ENCODE data around the gene GNAI1. TPM values are rescaled to one million over a fixed set of nuclear protein-coding genes. Genes with fewer than 3 reads are reported as not detected.

Gene GNAI1
- total RNA-seq, 1 donor from 2014 or later: 50.6 TPM

DNA sequence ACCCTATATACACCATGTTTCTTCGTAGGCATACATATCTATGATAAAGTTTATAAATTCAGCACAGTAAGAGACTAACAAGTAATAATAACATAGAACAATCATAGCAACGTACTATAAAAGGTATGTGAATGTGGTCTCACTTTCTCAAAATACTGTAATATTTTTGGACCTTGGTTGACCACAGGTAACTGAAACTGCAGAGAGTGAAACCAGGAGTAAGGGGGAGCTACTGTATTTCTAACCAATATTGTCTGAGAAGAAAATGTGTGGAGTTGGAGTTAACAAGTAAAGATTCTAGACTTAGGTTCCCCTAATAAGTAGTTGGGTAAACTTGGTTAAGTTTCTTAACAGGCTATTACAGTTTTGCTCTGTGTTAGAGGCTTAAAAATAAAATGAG, 72.1 kb downstream of the GNAI1 start:
- no peak for DNase-seq (ENCODE audit: extremely low spot score in 2 of 2)
- TF ChIP-seq POLR2AphosphoS5 (IDR thresholded peaks at IDR 0.05; ENCODE audit: insufficient read depth in 1 of 2, low read depth in 1 of 2): no peak
- TF ChIP-seq POLR2A (IDR thresholded peaks at IDR 0.05): no peak
- TF ChIP-seq, protein P1, sequence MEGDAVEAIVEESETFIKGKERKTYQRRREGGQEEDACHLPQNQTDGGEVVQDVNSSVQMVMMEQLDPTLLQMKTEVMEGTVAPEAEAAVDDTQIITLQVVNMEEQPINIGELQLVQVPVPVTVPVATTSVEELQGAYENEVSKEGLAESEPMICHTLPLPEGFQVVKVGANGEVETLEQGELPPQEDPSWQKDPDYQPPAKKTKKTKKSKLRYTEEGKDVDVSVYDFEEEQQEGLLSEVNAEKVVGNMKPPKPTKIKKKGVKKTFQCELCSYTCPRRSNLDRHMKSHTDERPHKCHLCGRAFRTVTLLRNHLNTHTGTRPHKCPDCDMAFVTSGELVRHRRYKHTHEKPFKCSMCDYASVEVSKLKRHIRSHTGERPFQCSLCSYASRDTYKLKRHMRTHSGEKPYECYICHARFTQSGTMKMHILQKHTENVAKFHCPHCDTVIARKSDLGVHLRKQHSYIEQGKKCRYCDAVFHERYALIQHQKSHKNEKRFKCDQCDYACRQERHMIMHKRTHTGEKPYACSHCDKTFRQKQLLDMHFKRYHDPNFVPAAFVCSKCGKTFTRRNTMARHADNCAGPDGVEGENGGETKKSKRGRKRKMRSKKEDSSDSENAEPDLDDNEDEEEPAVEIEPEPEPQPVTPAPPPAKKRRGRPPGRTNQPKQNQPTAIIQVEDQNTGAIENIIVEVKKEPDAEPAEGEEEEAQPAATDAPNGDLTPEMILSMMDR (IDR thresholded peaks at IDR 0.05): no peak
- Histone ChIP-seq H3K36me3 (peaks cover 0 to 8% of the 10 kb centered on the region in 2 donors), H3K4me3 (no peak overlapping the region), H3K27ac (no peak overlapping the region), H3K9me3 (no peaks in the 10 kb centered on the region), H3K27me3 (no peaks in the 10 kb centered on the region), H3K4me1 (no peaks in the 10 kb centered on the region)
- intact Hi-C loops (cut with DNase I): no loop called here

GRCh38 chr7:80207501-80207900, 72.9 kb downstream of the GNAI1 start:
- intact Hi-C loops (cut with DNase I): no loop called here
- no peak for DNase-seq (ENCODE audit: extremely low spot score in 2 of 2)
- no peaks in the 10 kb centered on the region for H3K4me1 ChIP-seq
- H3K36me3 ChIP-seq: peaks cover 0 to 15% of the 10 kb centered on the region in 2 donors
- H3K4me3 ChIP-seq: no peak overlapping the region
- H3K9me3 ChIP-seq: no peaks in the 10 kb centered on the region
- no peaks in the 10 kb centered on the region for H3K27me3 ChIP-seq
- no peak overlapping the region for H3K27ac ChIP-seq
- TF ChIP-seq POLR2A (IDR thresholded peaks at IDR 0.05) (no peak), POLR2AphosphoS5 (IDR thresholded peaks at IDR 0.05; ENCODE audit: insufficient read depth in 1 of 2, low read depth in 1 of 2) (no peak)
- TF ChIP-seq, protein P1 (IDR thresholded peaks at IDR 0.05): no peak

DNA sequence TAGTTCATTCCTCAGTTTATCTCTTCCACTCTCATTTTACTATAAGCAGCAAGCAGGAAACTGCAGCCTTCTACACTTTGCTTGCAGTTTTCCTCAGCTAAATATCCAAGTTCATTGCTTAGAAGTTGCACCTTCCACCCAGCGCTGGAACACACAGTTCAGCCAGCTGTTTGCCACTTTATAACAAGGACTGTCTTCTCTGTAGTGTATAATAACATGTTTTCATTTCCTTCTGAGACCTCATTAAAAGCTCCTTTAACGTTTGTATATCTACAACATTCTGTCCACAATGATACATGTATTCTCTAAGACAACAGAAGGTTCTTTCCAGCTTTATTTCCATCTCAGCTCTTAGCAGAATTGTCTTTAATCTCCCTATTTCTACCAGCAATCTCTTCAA, 74.1 kb downstream of the GNAI1 start:
- Histone ChIP-seq H3K27ac (no peak overlapping the region), H3K36me3 (peaks cover 0 to 21% of the 10 kb centered on the region in 2 donors), H3K4me1 (no peaks in the 10 kb centered on the region), H3K9me3 (no peaks in the 10 kb centered on the region), H3K4me3 (no peak overlapping the region), H3K27me3 (no peaks in the 10 kb centered on the region)
- DNase-seq (ENCODE audit: extremely low spot score in 2 of 2): no peak
- TF ChIP-seq POLR2A (IDR thresholded peaks at IDR 0.05) (no peak), POLR2AphosphoS5 (IDR thresholded peaks at IDR 0.05; ENCODE audit: insufficient read depth in 1 of 2, low read depth in 1 of 2) (no peak)
- TF ChIP-seq, protein P1 (IDR thresholded peaks at IDR 0.05): no peak
- intact Hi-C loops (cut with DNase I): no loop called here

GRCh38 chr7:80210400-80210799, 75.8 kb downstream of the GNAI1 start:
- H3K36me3 ChIP-seq: peaks cover 0 to 18% of the 10 kb centered on the region in 2 donors

GRCh38 chr7:80213814-80214213, 79.2 kb downstream of the GNAI1 start:
- no peak for DNase-seq (ENCODE audit: extremely low spot score in 2 of 2)
- no peak overlapping the region for H3K27ac ChIP-seq
- H3K9me3 ChIP-seq: no peaks in the 10 kb centered on the region
- intact Hi-C loops (cut with DNase I): no loop called here
- H3K27me3 ChIP-seq: no peaks in the 10 kb centered on the region
- H3K36me3 ChIP-seq: peaks cover 0 to 18% of the 10 kb centered on the region in 2 donors
- TF ChIP-seq POLR2AphosphoS5 (IDR thresholded peaks at IDR 0.05; ENCODE audit: insufficient read depth in 1 of 2, low read depth in 1 of 2): no peak
- TF ChIP-seq, protein P1 (IDR thresholded peaks at IDR 0.05): no peak
- TF ChIP-seq POLR2A (IDR thresholded peaks at IDR 0.05): no peak
- H3K4me1 ChIP-seq: no peaks in the 10 kb centered on the region
- no peak overlapping the region for H3K4me3 ChIP-seq

More at GRCh38 chr7:80210400-80210799, 75.8 kb downstream of the GNAI1 start:
- Histone ChIP-seq H3K4me3 (no peak overlapping the region), H3K27ac (no peak overlapping the region), H3K4me1 (no peaks in the 10 kb centered on the region), H3K9me3 (no peaks in the 10 kb centered on the region), H3K27me3 (no peaks in the 10 kb centered on the region)
- no peak for TF ChIP-seq POLR2A (IDR thresholded peaks at IDR 0.05)
- TF ChIP-seq, protein P1 (IDR thresholded peaks at IDR 0.05): no peak
- no peak for TF ChIP-seq POLR2AphosphoS5 (IDR thresholded peaks at IDR 0.05; ENCODE audit: insufficient read depth in 1 of 2, low read depth in 1 of 2)
- DNase-seq (ENCODE audit: extremely low spot score in 2 of 2): no peak
- intact Hi-C loops (cut with DNase I): no loop called here

Measured in vagina (tissue), 2 donors.